ENCODE data around the gene TBX21.

DNA sequence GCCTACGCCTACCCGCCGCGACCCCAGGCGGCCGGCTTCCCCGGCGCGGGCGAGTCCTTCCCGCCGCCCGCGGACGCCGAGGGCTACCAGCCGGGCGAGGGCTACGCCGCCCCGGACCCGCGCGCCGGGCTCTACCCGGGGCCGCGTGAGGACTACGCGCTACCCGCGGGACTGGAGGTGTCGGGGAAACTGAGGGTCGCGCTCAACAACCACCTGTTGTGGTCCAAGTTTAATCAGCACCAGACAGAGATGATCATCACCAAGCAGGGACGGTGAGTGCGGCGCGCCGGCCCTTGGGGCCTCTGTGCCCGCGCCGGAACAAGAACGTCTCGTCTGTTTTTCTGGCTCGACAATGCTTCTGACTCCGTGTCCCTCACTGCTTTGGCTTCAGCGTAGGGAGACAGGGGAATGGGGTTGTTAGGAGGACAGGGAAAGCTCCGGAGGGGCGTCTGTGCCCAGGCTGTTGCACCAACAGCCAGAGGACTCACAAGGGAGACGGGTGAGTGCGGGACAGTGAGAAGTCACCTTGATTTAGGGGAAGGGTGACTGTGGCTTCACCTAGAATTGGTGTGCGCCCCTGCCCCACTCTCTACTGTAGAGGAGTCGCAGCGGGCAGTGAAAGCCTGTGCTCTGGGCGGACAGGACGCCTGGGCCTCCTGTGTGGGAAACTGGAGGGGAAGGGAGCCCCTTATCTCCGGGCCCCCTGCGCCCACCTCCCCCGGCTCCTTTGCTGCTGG is 806 bp downstream of the TBX21 start:
- no peak for TF ChIP-seq POLR2A (IDR thresholded peaks at IDR 0.05)
- TF ChIP-seq POLR2AphosphoS5 (IDR thresholded peaks at IDR 0.05) = no peak
- TF ChIP-seq, protein P1, sequence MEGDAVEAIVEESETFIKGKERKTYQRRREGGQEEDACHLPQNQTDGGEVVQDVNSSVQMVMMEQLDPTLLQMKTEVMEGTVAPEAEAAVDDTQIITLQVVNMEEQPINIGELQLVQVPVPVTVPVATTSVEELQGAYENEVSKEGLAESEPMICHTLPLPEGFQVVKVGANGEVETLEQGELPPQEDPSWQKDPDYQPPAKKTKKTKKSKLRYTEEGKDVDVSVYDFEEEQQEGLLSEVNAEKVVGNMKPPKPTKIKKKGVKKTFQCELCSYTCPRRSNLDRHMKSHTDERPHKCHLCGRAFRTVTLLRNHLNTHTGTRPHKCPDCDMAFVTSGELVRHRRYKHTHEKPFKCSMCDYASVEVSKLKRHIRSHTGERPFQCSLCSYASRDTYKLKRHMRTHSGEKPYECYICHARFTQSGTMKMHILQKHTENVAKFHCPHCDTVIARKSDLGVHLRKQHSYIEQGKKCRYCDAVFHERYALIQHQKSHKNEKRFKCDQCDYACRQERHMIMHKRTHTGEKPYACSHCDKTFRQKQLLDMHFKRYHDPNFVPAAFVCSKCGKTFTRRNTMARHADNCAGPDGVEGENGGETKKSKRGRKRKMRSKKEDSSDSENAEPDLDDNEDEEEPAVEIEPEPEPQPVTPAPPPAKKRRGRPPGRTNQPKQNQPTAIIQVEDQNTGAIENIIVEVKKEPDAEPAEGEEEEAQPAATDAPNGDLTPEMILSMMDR (IDR thresholded peaks at IDR 0.05 in 8 of 11, conservative IDR thresholded peaks at IDR 0.05 in 3 of 11) = no peak

All from spleen (tissue), 7 donors.